Measurements from ENCODE around the gene EIF3K.
A peak's percentile ranks its signal among the peaks of the same experiment; 100 is the strongest.
"Not testable (repeated sequence)": the region's sequence is repeated elsewhere in the genome, so short reads cannot be mapped to it uniquely, and the experiment has no call there.

The EIF3K gene

DNA sequence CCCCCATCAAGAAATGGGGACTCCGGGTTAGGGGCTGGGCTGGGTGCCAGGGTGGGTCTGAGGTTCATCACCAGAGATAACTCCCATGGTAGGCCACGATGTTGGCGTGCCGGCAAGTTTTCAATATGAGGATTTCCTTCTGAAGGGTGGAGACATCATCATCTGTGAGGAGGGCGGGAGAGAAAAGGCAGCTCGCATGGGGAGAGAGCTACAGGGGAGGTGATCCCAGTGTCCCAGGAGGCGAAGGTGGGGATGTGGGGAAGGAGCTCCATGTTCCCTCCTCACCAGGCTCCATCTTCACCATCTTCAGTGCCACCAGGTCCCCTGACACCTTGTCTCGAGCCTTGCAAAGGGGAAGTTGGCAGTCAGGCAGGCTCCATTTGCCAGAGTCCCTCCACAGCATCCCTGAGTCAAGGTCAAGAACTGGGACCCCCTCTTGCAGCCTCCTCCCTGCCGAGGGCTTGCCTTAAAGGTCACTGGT is 1.7 kb upstream of the EIF3K start:
- Histone ChIP-seq H3K36me3 (ENCODE audit: control insufficient read depth in 5 of 5, insufficient read depth in 5 of 5, low read length in 5 of 5) (peaks cover 0 to 22% (median 19%) of the 10 kb centered on the region in 5 donors), H3K9ac (ENCODE audit: low read length in 5 of 5) (peak overlapping the region in 1 of 5 donors; percentile 18), H3K4me3 (ENCODE audit: low read depth in 1 of 5, low read length in 5 of 5) (peak overlapping the region; percentile 27 to 100 (median 74)), H3K27ac (ENCODE audit: low read depth, low read length) (no peak overlapping the region), H3K9me3 (ENCODE audit: control insufficient read depth in 5 of 5, low read length in 5 of 5) (peaks cover 0 to 3% (median 0%) of the 10 kb centered on the region in 5 donors), H3K4me1 (ENCODE audit: control insufficient read depth in 5 of 5, insufficient read depth in 5 of 5, low read length in 5 of 5) (peaks cover 17 to 28% (median 20%) of the 10 kb centered on the region in 5 donors), H3K27me3 (ENCODE audit: control insufficient read depth in 5 of 5, insufficient read depth in 4 of 5, low read length in 5 of 5) (peaks cover 0 to 6% (median 0%) of the 10 kb centered on the region in 5 donors)

DNA sequence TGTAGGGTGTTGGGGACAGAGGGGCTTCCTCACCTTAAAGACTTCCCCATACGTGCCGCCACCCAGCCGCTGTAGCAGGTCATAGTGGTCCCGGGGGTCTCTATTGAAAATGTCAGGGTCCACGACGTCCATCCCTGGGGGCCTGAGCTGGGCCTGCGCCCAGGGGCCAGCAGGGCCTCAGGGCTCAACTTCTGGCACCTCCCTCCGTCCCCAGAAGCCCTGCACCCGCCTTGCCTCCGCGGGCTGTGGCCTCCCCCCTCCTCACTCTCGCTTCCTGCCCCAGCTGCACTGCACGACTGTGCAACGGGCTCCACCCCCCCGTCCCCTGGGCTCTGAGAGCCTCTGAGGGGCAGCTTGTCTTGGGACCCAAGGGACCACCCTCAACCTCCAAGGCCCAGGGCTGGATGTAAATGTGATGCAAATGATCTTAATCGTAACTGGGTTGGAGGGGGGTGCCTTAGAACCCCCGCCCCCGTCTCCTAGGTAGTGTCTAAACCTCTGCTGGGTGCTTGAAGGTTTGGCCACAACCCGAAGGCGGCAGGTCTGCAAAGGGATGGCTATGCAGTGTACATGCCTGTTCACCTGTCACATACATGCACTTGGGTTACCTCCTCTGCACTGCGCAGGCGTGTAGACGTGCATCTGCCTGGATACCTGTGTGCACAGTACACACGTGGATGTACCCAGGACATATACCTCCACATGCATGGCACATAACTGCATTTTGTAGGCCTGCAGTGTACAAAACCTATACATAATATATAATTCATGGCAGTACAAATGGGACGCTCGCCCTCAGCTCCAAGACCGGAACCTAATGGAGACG is 1.0 kb upstream of the EIF3K start, which contains the start of gene MAP4K1:
MAP4K1 (minus strand) TSS at position 190 of the 826 bp plus-strand sequence; CDS start at position 132, 58 bp downstream.
- peaks cover 0 to 3% (median 0%) of the 10 kb centered on the region in 5 donors for H3K9me3 ChIP-seq (ENCODE audit: control insufficient read depth in 5 of 5, low read length in 5 of 5)
- H3K4me3 ChIP-seq (ENCODE audit: low read depth in 1 of 5, low read length in 5 of 5), result peak within 1 kb of the TSS; percentile 74 to 100 (median 93)
- peaks cover 0 to 27% (median 23%) of the 10 kb centered on the region in 5 donors for H3K36me3 ChIP-seq (ENCODE audit: control insufficient read depth in 5 of 5, insufficient read depth in 5 of 5, low read length in 5 of 5)
- peaks cover 0 to 6% (median 0%) of the 10 kb centered on the region in 5 donors for H3K27me3 ChIP-seq (ENCODE audit: control insufficient read depth in 5 of 5, insufficient read depth in 4 of 5, low read length in 5 of 5)
- H3K9ac ChIP-seq (ENCODE audit: low read length in 5 of 5), result peak within 1 kb of the TSS; percentile 72 to 100 (median 80)
- H3K4me1 ChIP-seq (ENCODE audit: control insufficient read depth in 5 of 5, insufficient read depth in 5 of 5, low read length in 5 of 5), result peaks cover 17 to 28% (median 20%) of the 10 kb centered on the region in 5 donors
- H3K27ac ChIP-seq (ENCODE audit: low read depth, low read length), result peak within 1 kb of the TSS; percentile 79

GRCh38 chr19:38619361-38620174 is 580 bp downstream of the EIF3K start:
- H3K9ac ChIP-seq (ENCODE audit: low read length in 5 of 5), result peak overlapping the region; percentile 86 to 100 (median 97)
- peaks cover 17 to 28% (median 20%) of the 10 kb centered on the region in 5 donors for H3K4me1 ChIP-seq (ENCODE audit: control insufficient read depth in 5 of 5, insufficient read depth in 5 of 5, low read length in 5 of 5)
- H3K9me3 ChIP-seq (ENCODE audit: control insufficient read depth in 5 of 5, low read length in 5 of 5), result peaks cover 0 to 3% (median 0%) of the 10 kb centered on the region in 5 donors
- H3K4me3 ChIP-seq (ENCODE audit: low read depth in 1 of 5, low read length in 5 of 5), result peak overlapping the region; percentile 74 to 100 (median 99)
- peaks cover 0 to 6% (median 0%) of the 10 kb centered on the region in 5 donors for H3K27me3 ChIP-seq (ENCODE audit: control insufficient read depth in 5 of 5, insufficient read depth in 4 of 5, low read length in 5 of 5)
- H3K36me3 ChIP-seq (ENCODE audit: control insufficient read depth in 5 of 5, insufficient read depth in 5 of 5, low read length in 5 of 5), result peaks cover under 1 to 40% (median 34%) of the 10 kb centered on the region in 5 donors
- H3K27ac ChIP-seq (ENCODE audit: low read depth, low read length), result peak overlapping the region; percentile 79

DNA sequence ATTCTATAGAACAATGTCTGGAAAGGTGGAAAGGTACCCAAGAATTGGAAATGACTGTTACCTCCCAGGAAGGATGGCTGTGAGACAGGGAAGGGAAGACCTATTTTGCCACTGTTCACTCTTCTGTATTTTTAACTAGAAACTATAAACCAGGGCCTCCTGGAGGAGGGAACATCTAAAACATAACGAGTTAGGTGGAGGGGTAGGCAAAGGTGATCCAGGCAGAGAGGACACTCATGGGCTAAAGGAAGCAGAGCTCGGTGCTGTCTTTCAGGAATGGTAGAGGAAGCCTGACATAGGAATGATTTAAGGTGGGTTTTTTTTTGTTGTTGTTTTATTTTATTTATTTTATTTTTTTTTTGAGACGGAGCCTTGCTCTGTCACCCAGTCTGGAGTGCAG is 5.8 kb downstream of the EIF3K start:
- Histone ChIP-seq H3K4me1 (ENCODE audit: control insufficient read depth in 5 of 5, insufficient read depth in 5 of 5, low read length in 5 of 5) (peaks cover 2 to 7% (median 5%) of the 10 kb centered on the region in 5 donors), H3K27me3 (ENCODE audit: control insufficient read depth in 5 of 5, insufficient read depth in 4 of 5, low read length in 5 of 5) (no peaks in the 10 kb centered on the region), H3K4me3 (ENCODE audit: low read depth in 1 of 5, low read length in 5 of 5) (no peak overlapping the region), H3K27ac (ENCODE audit: low read depth, low read length) (no peak overlapping the region), H3K9ac (ENCODE audit: low read length in 5 of 5) (no peak overlapping the region), H3K9me3 (ENCODE audit: control insufficient read depth in 5 of 5, low read length in 5 of 5) (no peaks in the 10 kb centered on the region), H3K36me3 (ENCODE audit: control insufficient read depth in 5 of 5, insufficient read depth in 5 of 5, low read length in 5 of 5) (peaks cover 4 to 91% (median 76%) of the 10 kb centered on the region in 5 donors)

GRCh38 chr19:38626401-38626800 is 7.4 kb downstream of the EIF3K start:
- no peak overlapping the region for H3K27ac ChIP-seq (ENCODE audit: low read depth, low read length)
- no peaks in the 10 kb centered on the region for H3K4me1 ChIP-seq (ENCODE audit: control insufficient read depth in 5 of 5, insufficient read depth in 5 of 5, low read length in 5 of 5)
- H3K27me3 ChIP-seq (ENCODE audit: control insufficient read depth in 5 of 5, insufficient read depth in 4 of 5, low read length in 5 of 5), result no peaks in the 10 kb centered on the region
- H3K9me3 ChIP-seq (ENCODE audit: control insufficient read depth in 5 of 5, low read length in 5 of 5), result no peaks in the 10 kb centered on the region
- no peak overlapping the region for H3K9ac ChIP-seq (ENCODE audit: low read length in 5 of 5)
- H3K4me3 ChIP-seq (ENCODE audit: low read depth in 1 of 5, low read length in 5 of 5), result no peak overlapping the region
- H3K36me3 ChIP-seq (ENCODE audit: control insufficient read depth in 5 of 5, insufficient read depth in 5 of 5, low read length in 5 of 5), result peaks cover 4 to 92% (median 74%) of the 10 kb centered on the region in 5 donors

DNA sequence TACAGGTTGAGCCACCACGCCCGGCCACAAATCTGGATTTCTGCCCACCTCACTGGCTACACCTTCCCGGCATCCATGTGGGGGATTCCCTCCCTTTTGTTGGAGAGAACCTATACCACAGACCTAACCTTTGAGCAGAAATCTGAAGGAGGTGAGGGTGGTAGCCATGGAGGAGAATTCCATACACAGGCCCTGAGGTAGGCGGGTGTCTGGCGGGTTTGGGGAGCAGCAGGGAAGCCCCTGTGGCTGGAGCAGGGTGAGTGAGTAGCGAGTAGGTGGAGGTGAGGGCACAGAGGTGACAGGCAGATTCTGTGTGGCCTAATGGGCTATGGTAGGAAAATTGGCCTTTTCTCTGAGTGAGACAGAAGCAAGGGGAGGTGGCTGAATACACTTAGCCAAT is 10.6 kb downstream of the EIF3K start:
- Histone ChIP-seq H3K36me3 (ENCODE audit: control insufficient read depth in 5 of 5, insufficient read depth in 5 of 5, low read length in 5 of 5) (peaks cover 4 to 89% (median 65%) of the 10 kb centered on the region in 5 donors), H3K4me3 (ENCODE audit: low read depth in 1 of 5, low read length in 5 of 5) (no peak overlapping the region), H3K27ac (ENCODE audit: low read depth, low read length) (no peak overlapping the region)

GRCh38 chr19:38631301-38631700 is 12.3 kb downstream of the EIF3K start:
- H3K27ac ChIP-seq (ENCODE audit: low read depth, low read length); H3K9me3 ChIP-seq (ENCODE audit: control insufficient read depth in 5 of 5, low read length in 5 of 5); H3K27me3 ChIP-seq (ENCODE audit: control insufficient read depth in 5 of 5, insufficient read depth in 4 of 5, low read length in 5 of 5); H3K9ac ChIP-seq (ENCODE audit: low read length in 5 of 5); H3K4me3 ChIP-seq (ENCODE audit: low read depth in 1 of 5, low read length in 5 of 5): not testable (repeated sequence)
- Histone ChIP-seq H3K4me1 (ENCODE audit: control insufficient read depth in 5 of 5, insufficient read depth in 5 of 5, low read length in 5 of 5) (peaks cover 0 to 11% (median 3%) of the 10 kb centered on the region in 5 donors), H3K36me3 (ENCODE audit: control insufficient read depth in 5 of 5, insufficient read depth in 5 of 5, low read length in 5 of 5) (peaks cover under 1 to 88% (median 61%) of the 10 kb centered on the region in 5 donors)

More for the DNA sequence above, 10.6 kb downstream of the EIF3K start:
- Histone ChIP-seq H3K9me3 (ENCODE audit: control insufficient read depth in 5 of 5, low read length in 5 of 5) (no peaks in the 10 kb centered on the region), H3K9ac (ENCODE audit: low read length in 5 of 5) (no peak overlapping the region), H3K27me3 (ENCODE audit: control insufficient read depth in 5 of 5, insufficient read depth in 4 of 5, low read length in 5 of 5) (no peaks in the 10 kb centered on the region), H3K4me1 (ENCODE audit: control insufficient read depth in 5 of 5, insufficient read depth in 5 of 5, low read length in 5 of 5) (peaks cover 0 to 1% (median 0%) of the 10 kb centered on the region in 5 donors)

DNA sequence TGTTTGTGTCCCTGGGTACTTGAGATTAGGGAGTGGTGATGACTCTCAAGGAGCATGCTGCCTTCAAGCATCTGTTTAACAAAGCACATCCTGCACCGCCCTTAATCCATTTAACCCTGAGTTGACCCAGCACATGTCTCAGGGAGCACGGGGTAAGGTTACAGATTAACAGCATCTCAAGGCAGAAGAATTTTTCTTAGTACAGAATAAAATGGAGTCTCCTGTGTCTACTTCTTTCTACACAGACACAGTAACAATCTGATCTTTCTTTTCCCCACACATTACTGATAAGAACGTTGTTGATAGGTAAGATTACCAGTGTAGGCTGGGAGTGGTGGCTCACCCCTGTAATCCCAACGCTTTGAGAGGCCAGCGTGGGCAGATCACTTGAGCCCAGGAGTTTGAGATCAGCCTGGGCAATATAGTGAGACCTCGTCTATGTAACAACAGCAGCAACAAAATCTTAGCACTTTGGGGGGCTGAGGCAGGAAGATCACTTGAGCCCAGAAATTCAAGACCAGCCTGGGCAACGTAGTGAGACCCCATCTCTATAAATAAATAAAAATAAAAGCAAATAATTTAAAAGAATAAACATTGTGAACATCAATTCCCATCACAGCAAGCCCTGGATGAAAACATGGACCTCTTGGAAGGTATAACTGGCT is 13.0 kb downstream of the EIF3K start:
- not testable (repeated sequence) for H3K27me3 ChIP-seq (ENCODE audit: control insufficient read depth in 5 of 5, insufficient read depth in 4 of 5, low read length in 5 of 5); H3K27ac ChIP-seq (ENCODE audit: low read depth, low read length); H3K9ac ChIP-seq (ENCODE audit: low read length in 5 of 5); H3K4me3 ChIP-seq (ENCODE audit: low read depth in 1 of 5, low read length in 5 of 5); H3K9me3 ChIP-seq (ENCODE audit: control insufficient read depth in 5 of 5, low read length in 5 of 5)
- Histone ChIP-seq H3K4me1 (ENCODE audit: control insufficient read depth in 5 of 5, insufficient read depth in 5 of 5, low read length in 5 of 5) (peaks cover 0 to 14% (median 3%) of the 10 kb centered on the region in 5 donors), H3K36me3 (ENCODE audit: control insufficient read depth in 5 of 5, insufficient read depth in 5 of 5, low read length in 5 of 5) (peaks cover 2 to 85% (median 58%) of the 10 kb centered on the region in 5 donors)

DNA sequence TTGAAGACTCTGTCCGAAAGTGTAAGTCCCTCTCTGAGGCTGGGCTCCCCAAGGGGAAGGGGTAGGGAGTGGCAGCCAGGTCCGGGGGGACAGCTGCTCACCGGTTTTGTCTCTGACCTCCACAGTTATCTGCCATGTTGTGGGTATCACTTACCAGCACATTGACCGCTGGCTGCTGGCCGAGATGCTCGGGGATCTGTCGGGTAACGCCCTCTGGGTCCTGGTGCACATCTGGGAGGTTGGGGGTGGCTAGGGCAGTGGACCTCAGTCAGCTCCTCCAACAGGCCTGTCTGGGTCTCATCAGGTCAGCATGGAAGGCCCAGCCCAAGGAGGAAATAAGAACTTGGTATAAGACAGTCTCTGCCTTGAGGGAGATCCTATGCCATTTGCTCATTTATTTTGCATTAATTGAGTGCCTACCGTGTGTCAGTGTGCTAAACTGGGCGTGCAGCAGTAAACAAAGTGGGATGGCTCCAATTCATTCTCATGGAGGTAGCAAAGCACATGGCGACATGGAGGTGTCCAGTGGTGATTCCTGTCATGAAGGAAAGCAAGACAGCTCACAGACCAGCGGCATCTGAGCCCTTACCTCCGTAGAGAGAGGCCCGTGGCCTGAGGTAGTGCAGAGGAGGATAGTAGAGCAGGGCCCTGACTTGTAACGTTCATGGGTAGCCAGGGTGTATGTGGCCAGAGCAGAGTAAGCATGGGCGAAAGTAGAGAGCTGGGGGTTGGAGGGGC is 13.7 kb downstream of the EIF3K start:
- no peaks in the 10 kb centered on the region for H3K27me3 ChIP-seq (ENCODE audit: control insufficient read depth in 5 of 5, insufficient read depth in 4 of 5, low read length in 5 of 5)
- H3K9ac ChIP-seq (ENCODE audit: low read length in 5 of 5), result no peak overlapping the region
- peaks cover 2 to 80% (median 52%) of the 10 kb centered on the region in 5 donors for H3K36me3 ChIP-seq (ENCODE audit: control insufficient read depth in 5 of 5, insufficient read depth in 5 of 5, low read length in 5 of 5)
- H3K9me3 ChIP-seq (ENCODE audit: control insufficient read depth in 5 of 5, low read length in 5 of 5), result no peaks in the 10 kb centered on the region
- H3K27ac ChIP-seq (ENCODE audit: low read depth, low read length), result no peak overlapping the region
- peaks cover 0 to 14% (median 3%) of the 10 kb centered on the region in 5 donors for H3K4me1 ChIP-seq (ENCODE audit: control insufficient read depth in 5 of 5, insufficient read depth in 5 of 5, low read length in 5 of 5)
- H3K4me3 ChIP-seq (ENCODE audit: low read depth in 1 of 5, low read length in 5 of 5), result no peak overlapping the region

Data from subcutaneous abdominal adipose tissue (tissue), 5 donors.